Stimulated activated CD4-positive, alpha-beta T cell treated with anti-CD3 and anti-CD28 coated beads, Interleukin-1b, Interleukin-23, amount 100 ng/mL, for 4 hours (primary cell): ENCODE data around the gene EFNA3.
A peak's percentile ranks its signal among the peaks of the same experiment; 100 is the strongest.

Source experiments
- DNase-seq, 2 donors: peaks; one replicate each; pipeline ENCODE4 v3.0.0-alpha.2; 2020; ENCODE audit warnings: low read depth in 2 of 2

EFNA3 gene

DNA sequence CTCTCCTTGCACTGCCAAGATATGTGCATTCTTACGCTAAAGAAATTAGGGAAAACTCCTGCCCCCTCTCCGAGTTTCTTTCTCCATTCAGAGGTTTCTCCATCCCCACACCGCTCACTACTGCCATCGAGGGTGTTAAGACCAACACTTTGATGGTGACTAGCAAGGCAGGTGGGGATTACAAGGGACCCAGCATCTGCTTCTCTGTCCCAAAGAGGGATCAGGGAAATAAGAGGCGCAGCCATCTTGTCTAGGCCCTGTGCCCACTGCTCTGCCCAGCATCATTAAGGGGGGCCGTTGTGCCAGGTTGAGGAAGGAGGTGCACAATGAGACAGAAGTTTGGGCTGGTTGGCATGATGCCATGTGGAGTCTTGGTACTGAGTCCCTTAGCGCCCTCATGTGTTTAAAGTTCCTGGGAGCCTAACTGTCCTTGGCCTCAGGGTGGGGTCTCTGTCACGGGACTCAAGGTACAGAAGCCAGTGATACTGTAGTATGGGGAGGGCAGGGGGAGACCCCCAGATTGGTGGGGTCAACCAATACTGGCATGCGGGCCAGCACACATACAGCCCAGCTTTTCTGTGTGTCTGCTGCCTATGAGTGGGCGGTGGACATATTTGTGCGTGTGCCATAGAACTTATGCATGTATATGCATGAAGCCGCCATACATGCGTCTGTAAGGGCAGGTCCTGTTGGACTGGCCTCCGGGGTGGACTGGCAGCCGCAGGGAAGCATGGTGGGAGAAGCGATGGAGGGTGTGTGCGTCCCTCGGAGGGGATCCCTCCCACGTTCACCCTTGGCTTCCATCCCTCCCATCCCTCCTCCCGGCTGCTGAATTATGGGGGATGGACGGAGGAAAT is 5.5 kb downstream of the EFNA3 start:
- DNase-seq, result no peak

DNA sequence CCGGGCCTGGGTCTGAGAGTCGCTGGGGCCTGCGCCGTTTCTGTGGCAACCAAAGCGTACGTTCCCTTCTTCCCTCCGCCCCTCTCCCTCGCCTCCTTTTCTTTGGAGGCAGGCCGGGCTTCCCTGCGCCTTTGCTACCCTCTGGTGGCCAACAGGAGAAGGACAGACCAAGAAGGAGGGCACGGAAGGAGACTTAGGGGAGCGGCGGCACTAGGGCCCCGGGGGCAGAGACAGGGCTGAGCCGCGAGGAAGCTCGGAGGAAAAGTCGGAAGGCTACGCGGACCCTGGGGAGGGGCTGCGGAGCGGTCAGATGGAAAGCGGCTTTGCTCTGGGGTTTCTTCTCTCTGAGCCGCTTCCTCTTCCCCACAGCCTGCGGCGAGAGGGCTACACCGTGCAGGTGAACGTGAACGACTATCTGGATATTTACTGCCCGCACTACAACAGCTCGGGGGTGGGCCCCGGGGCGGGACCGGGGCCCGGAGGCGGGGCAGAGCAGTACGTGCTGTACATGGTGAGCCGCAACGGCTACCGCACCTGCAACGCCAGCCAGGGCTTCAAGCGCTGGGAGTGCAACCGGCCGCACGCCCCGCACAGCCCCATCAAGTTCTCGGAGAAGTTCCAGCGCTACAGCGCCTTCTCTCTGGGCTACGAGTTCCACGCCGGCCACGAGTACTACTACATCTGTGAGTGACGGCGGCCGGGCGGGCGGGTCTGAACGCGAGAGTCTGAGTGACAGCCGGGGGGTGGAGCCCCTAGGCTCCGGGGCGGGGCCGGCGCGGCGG is 6.3 kb downstream of the EFNA3 start:
- peak; percentile 83 to 89 for DNase-seq

GRCh38 chr1:155085504-155086127 is 7.0 kb downstream of the EFNA3 start:
- peak; percentile 65 to 78 for DNase-seq

- peak; percentile 68 to 75 for DNase-seq
These were observed 7.6 kb downstream of the EFNA3 start for GRCh38 chr1:155086128-155086741.

GRCh38 chr1:155086856-155087535 is 8.4 kb downstream of the EFNA3 start:
- DNase-seq, result no peak

GRCh38 chr1:155091071-155092051 is 12.7 kb downstream of the EFNA3 start:
- DNase-seq, result peak; percentile 76 to 81

DNA sequence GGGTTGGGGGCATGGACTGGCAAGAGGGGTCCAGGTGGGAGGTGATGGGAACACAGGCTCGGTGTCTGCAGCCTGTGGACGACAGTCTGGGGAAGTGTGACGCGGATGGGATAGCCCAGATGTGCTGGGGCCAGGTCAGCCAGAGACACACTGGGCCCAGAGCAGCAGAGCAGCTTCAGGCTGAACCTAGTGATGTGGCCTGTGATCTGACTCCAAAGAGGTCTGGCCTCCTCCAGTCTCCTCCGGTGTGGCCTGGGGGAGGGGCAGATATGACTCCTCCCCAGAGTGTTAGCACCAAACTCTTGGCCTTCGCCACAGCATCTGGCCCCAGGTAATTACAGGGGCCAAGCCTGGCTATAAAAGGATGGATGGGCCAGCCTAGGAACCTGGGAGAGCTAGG is 13.5 kb downstream of the EFNA3 start:
- DNase-seq, result no peak

DNA sequence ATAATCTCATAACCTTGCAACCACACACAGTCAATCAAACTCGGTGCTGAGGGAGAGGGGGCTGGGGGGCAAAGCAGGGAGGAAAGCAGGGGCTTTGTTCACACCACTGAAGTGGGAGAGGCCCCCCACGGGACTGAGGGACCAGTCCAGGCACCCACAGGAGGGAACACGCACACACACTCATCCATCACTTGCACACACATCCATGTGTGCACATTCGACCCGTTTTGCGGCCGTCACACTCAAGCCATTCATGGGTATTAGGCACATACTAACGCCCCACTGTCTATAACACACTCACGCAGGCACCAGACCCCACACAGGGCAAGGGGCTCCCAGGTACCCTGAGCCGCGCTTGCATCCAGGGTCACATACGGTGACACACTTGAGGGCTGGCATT is 14.0 kb downstream of the EFNA3 start:
- DNase-seq, result no peak

DNA sequence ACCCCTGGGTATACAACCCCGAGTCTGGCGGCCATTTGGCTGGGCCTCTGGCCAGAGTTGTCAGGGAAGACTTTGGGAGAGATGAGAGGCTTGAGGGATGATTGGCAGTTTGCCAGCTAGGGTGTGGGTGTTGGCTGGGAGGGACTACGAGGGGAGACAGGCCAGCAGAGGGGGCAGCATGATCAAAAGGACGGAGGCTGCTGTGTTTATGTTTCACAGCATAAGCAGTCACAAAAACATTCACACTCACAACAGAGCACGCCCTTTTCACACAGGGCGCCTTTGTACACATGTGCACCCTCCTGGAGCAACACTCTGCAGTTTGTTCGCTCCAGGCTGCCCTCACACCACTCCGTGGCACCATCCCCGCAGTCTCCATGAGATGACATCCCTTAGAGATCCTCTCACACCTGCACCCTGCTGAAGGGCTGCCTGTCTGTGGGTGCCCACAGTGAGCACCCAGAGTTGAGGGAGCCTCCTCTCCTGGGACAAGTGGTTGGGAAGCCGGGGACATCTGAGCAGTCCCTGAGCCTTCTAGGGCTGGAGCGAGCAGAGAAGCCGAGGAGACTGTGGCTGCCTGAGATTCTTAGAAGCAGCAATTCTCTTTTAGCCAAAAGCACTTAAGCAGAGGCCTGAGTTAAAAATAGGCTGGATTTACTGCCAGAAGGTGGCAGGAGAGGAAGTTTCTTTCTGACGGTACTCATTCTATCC is 15.4 kb downstream of the EFNA3 start:
- no peak for DNase-seq

GRCh38 chr1:155094622-155094948 is 15.9 kb downstream of the EFNA3 start:
- no peak for DNase-seq

DNA sequence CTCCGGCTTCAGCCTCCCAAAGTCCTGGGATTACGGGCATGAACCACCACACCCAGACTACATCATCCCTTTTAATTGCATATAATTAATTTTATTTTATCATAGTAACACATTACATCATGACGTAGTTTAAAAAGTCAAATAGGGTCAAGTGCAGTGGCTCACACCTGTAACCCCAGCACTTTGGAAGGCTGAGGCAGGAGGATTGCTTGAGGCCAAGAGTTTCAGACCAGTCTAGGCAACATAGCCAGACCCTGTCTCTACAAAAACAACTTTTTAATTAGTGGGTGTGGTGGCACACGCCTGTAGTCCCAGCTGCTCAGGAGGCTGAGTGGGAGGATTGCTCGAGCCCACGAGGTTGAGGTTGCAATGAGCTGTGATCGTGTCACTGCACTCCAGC is 20.7 kb downstream of the EFNA3 start:
- DNase-seq, result no peak

DNA sequence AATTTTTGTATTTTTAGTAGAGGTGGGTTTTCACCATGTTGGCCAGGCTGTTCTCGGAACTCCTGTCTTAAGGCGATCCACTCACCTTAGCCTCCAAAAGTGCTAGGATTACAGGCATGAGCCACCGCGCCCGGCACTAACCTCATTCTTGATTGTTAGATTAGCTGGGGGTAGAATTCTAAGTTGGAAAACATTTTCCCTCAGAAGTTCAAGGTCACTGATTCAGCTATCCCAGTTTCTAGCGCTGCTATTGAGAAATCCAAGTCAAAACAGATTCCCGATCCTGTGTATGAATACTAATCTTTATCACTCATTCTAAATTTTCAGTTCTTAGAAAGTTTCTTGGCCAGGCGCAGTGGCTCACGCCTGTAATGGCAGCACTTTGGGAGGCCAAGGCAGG is 24.7 kb downstream of the EFNA3 start:
- no peak for DNase-seq

DNA sequence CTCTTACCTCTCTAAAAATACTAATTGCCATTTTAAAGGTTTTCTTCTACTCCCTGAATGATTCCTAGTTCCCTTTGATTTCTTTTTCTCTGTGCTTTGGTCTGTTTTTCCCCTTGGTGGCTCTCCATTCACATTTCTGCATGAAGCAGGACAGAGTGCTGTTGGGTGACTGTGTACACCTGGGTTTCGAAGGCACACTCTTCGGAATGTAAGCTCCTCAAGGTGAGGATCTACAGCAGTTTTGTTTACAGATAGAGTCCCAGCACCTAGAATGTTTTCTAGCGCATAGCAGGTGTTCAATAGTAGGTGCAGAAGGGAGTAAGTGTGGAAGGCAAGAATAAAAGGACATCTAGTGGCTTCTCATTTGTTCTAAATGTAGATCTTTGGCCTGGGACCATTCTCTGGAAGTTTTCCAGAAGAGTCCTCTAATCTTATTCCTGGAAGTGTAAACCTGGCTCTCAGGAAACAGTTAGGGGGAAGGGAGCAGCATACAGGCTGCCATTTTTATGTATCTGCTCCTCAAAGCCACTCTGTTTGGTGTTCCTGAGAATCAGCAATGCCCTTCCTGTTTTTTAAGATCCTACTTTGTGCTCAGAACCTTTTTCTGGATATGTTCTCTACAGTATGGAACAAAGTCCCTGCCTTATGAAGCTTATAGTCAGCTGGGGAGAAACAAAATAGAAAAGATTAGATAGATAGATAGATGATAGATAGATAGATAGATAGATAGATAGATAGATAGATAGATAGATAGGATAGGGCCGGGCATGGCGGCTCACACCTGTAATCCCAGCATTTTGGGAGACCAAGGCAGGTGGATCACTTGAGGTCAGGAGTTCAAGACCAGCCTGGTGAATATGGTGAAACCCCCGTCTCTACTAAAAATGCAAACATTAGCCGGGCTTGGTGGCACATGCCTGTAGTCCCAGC is 26.2 kb downstream of the EFNA3 start:
- DNase-seq, result no peak

DNA sequence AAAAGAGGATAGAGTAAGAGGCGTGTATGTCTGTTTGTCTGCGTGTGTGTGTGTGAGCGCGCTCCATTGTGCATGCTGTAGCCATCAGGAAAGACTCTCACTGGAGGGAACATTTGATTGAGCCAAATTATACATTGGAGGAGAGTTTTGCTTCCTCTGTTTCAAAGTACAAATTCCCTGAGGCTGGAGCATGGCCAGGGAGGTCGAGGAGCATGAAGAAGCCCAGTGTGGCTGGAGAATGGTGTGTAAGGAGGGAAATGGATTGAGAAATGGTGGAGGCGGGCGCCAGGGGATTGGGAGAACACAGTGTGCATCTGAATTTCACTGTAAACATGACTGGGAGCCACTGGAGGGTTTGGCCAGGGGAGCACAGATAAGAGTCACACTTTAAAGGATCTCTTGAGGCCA is 27.0 kb downstream of the EFNA3 start:
- DNase-seq, result no peak

DNA sequence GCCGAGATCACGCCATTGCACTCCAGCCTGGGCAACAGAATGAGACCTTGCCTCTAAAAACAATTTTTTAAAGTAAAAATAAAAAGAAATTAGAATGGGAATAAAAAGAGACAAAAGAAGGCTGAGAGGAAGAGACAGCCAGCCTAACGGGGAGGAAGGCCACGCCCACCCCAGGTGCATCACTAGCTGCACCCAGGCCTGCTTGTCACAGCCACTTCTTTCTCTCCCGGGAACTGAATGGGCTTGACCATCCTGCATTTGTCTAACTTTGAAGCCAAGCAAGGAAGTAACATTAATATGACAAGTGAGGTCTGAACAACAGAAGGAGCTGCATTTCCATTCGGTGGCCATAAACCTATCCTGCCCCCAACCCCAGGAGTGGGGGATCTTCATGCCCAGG is 28.2 kb downstream of the EFNA3 start:
- no peak for DNase-seq

- no peak for DNase-seq
These were observed 28.9 kb downstream of the EFNA3 start for GRCh38 chr1:155107309-155108264.

- DNase-seq, result no peak
These were observed 29.7 kb downstream of the EFNA3 start for GRCh38 chr1:155108296-155108695.

GRCh38 chr1:155110381-155110780 is 31.7 kb downstream of the EFNA3 start:
- DNase-seq, result no peak
